Lower leg skin (tissue), 3 donors: ENCODE results near the gene DPP10.

ENCODE experiments used
- CTCF ChIP-seq, 3 donors: fragments of 450-650 bp; IDR thresholded peaks; one replicate each; pipeline ENCODE4 v1.5.1; 2016; ENCODE audit warnings: antibody characterized with exemption in 3 of 3, mild to moderate bottlenecking in 3 of 3, moderate library complexity in 2 of 3
- POLR2A ChIP-seq, 2 donors: fragments of 450-650 bp; IDR thresholded peaks; one replicate each; pipeline ENCODE4 v1.6.1; 2016 to 2017; ENCODE audit warnings: antibody characterized with exemption in 2 of 2, mild to moderate bottlenecking in 1 of 2, moderate library complexity in 1 of 2

DNA sequence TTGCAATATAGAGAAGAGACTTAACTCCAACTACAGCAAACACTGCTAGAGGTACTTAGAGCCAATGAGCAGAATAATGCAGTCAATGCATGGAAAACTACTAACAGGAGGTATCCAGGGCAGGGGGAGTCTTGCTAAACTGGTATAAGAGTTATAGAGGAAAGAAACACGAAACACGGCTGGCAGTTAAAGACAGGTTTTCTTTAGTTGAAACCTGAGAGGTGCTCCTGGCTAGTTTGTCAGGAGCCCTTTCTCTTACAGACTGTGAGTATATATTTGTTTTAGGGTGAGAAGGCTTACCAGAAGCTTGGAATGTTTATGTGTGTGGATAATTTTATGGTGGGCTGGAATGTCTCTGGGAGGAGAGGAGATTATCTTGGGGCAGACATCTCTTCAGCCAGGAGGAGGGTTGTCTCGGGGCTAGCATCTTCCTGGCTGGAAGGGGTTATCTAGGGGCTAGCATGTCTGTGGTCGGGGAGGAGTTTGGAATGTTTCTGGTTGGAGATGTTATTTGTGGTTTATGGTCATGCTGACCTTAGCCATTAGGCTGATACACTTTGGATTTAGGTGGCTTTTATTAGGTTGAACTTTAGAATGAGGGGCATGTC, 1048.8 kb downstream of the DPP10 start:
- no peak for TF ChIP-seq CTCF (IDR thresholded peaks at IDR 0.05)
- no peak for TF ChIP-seq POLR2A (IDR thresholded peaks at IDR 0.05)
